ENCODE measurements around the gene EVA1C.
"Not testable (repeated sequence)": the region's sequence is repeated elsewhere in the genome, so short reads cannot be mapped to it uniquely, and the experiment has no call there.

EVA1C gene

GRCh38 chr21:32377991-32378390 is 34.5 kb upstream of the EVA1C start:
- Histone ChIP-seq H3K9me3 (ENCODE audit: insufficient read depth, low read depth, low read length) (no peaks in the 10 kb centered on the region), H3K9ac (ENCODE audit: low read depth, low read length) (no peak overlapping the region), H3K4me1 (ENCODE audit: insufficient read depth, low read length) (no peaks in the 10 kb centered on the region), H3K27me3 (ENCODE audit: insufficient read depth, low read length) (no peaks in the 10 kb centered on the region), H3K36me3 (ENCODE audit: insufficient read depth, low read length) (peaks cover 98% of the 10 kb centered on the region), H3K27ac (ENCODE audit: low read depth, low read length) (no peak overlapping the region), H3K4me3 (ENCODE audit: low read length) (no peak overlapping the region)
- WGBS: 85% methylated on average over 7 of the region's 7 CpGs

- Histone ChIP-seq H3K36me3 (ENCODE audit: insufficient read depth, low read length) (peaks cover 98% of the 10 kb centered on the region), H3K4me3 (ENCODE audit: low read length) (no peak overlapping the region), H3K9ac (ENCODE audit: low read depth, low read length) (no peak overlapping the region), H3K27me3 (ENCODE audit: insufficient read depth, low read length) (no peaks in the 10 kb centered on the region), H3K9me3 (ENCODE audit: insufficient read depth, low read depth, low read length) (no peaks in the 10 kb centered on the region), H3K4me1 (ENCODE audit: insufficient read depth, low read length) (no peaks in the 10 kb centered on the region), H3K27ac (ENCODE audit: low read depth, low read length) (no peak overlapping the region)
- whole genome bisulfite sequencing: 95% methylated on average over 5 of the region's 5 CpGs
Observed at GRCh38 chr21:32378956-32379355, 33.5 kb upstream of the EVA1C start.

GRCh38 chr21:32380940-32381339 is 31.6 kb upstream of the EVA1C start:
- Histone ChIP-seq H3K36me3 (ENCODE audit: insufficient read depth, low read length) (peaks cover 93% of the 10 kb centered on the region), H3K27me3 (ENCODE audit: insufficient read depth, low read length) (no peaks in the 10 kb centered on the region), H3K27ac (ENCODE audit: low read depth, low read length) (no peak overlapping the region), H3K9me3 (ENCODE audit: insufficient read depth, low read depth, low read length) (no peaks in the 10 kb centered on the region), H3K4me3 (ENCODE audit: low read length) (no peak overlapping the region), H3K9ac (ENCODE audit: low read depth, low read length) (no peak overlapping the region), H3K4me1 (ENCODE audit: insufficient read depth, low read length) (no peaks in the 10 kb centered on the region)
- WGBS: 84% methylated on average over 4 of the region's 4 CpGs

GRCh38 chr21:32381571-32381970 is 30.9 kb upstream of the EVA1C start:
- Histone ChIP-seq H3K4me1 (ENCODE audit: insufficient read depth, low read length) (no peaks in the 10 kb centered on the region), H3K4me3 (ENCODE audit: low read length) (no peak overlapping the region), H3K9ac (ENCODE audit: low read depth, low read length) (no peak overlapping the region), H3K36me3 (ENCODE audit: insufficient read depth, low read length) (peaks cover 87% of the 10 kb centered on the region), H3K9me3 (ENCODE audit: insufficient read depth, low read depth, low read length) (no peaks in the 10 kb centered on the region), H3K27me3 (ENCODE audit: insufficient read depth, low read length) (no peaks in the 10 kb centered on the region), H3K27ac (ENCODE audit: low read depth, low read length) (no peak overlapping the region)
- WGBS: 93% methylated on average over 5 of the region's 6 CpGs

GRCh38 chr21:32382108-32382644 is 30.3 kb upstream of the EVA1C start:
- no peak overlapping the region for H3K27ac ChIP-seq (ENCODE audit: low read depth, low read length)
- WGBS: 98% methylated on average over 10 of the region's 10 CpGs
- no peaks in the 10 kb centered on the region for H3K9me3 ChIP-seq (ENCODE audit: insufficient read depth, low read depth, low read length)
- H3K9ac ChIP-seq (ENCODE audit: low read depth, low read length): no peak overlapping the region
- no peak overlapping the region for H3K4me3 ChIP-seq (ENCODE audit: low read length)
- H3K27me3 ChIP-seq (ENCODE audit: insufficient read depth, low read length): no peaks in the 10 kb centered on the region
- H3K36me3 ChIP-seq (ENCODE audit: insufficient read depth, low read length): peaks cover 81% of the 10 kb centered on the region
- H3K4me1 ChIP-seq (ENCODE audit: insufficient read depth, low read length): no peaks in the 10 kb centered on the region

- Histone ChIP-seq H3K9me3 (ENCODE audit: insufficient read depth, low read depth, low read length) (no peaks in the 10 kb centered on the region), H3K27me3 (ENCODE audit: insufficient read depth, low read length) (no peaks in the 10 kb centered on the region), H3K9ac (ENCODE audit: low read depth, low read length) (no peak overlapping the region), H3K36me3 (ENCODE audit: insufficient read depth, low read length) (peaks cover 64% of the 10 kb centered on the region), H3K4me3 (ENCODE audit: low read length) (no peak overlapping the region), H3K4me1 (ENCODE audit: insufficient read depth, low read length) (no peaks in the 10 kb centered on the region; the same call in none of the 2 replicates), H3K27ac (ENCODE audit: low read depth, low read length) (no peak overlapping the region)
- WGBS: 94% methylated on average over 6 of the region's 6 CpGs
Observed at GRCh38 chr21:32383812-32384211, 28.7 kb upstream of the EVA1C start.

GRCh38 chr21:32386195-32386870 is 26.2 kb upstream of the EVA1C start:
- Histone ChIP-seq H3K36me3 (ENCODE audit: insufficient read depth, low read length) (peaks cover 44% of the 10 kb centered on the region), H3K9ac (ENCODE audit: low read depth, low read length) (no peak overlapping the region), H3K9me3 (ENCODE audit: insufficient read depth, low read depth, low read length) (no peaks in the 10 kb centered on the region), H3K4me1 (ENCODE audit: insufficient read depth, low read length) (no peaks in the 10 kb centered on the region; the same call in none of the 2 replicates), H3K4me3 (ENCODE audit: low read length) (no peak overlapping the region), H3K27ac (ENCODE audit: low read depth, low read length) (no peak overlapping the region), H3K27me3 (ENCODE audit: insufficient read depth, low read length) (no peaks in the 10 kb centered on the region)
- 91% methylated on average over 6 of the region's 6 CpGs for WGBS

GRCh38 chr21:32387151-32387550 is 25.4 kb upstream of the EVA1C start:
- Histone ChIP-seq H3K4me3 (ENCODE audit: low read length) (no peak overlapping the region), H3K9me3 (ENCODE audit: insufficient read depth, low read depth, low read length) (no peaks in the 10 kb centered on the region), H3K36me3 (ENCODE audit: insufficient read depth, low read length) (peaks cover 36% of the 10 kb centered on the region), H3K27ac (ENCODE audit: low read depth, low read length) (no peak overlapping the region), H3K9ac (ENCODE audit: low read depth, low read length) (no peak overlapping the region), H3K27me3 (ENCODE audit: insufficient read depth, low read length) (no peaks in the 10 kb centered on the region), H3K4me1 (ENCODE audit: insufficient read depth, low read length) (peaks cover 3% of the 10 kb centered on the region)
- WGBS: 93% methylated on average over 8 of the region's 8 CpGs

- peaks cover 25% of the 10 kb centered on the region for H3K36me3 ChIP-seq (ENCODE audit: insufficient read depth, low read length)
- H3K9ac ChIP-seq (ENCODE audit: low read depth, low read length): no peak overlapping the region
- H3K9me3 ChIP-seq (ENCODE audit: insufficient read depth, low read depth, low read length): no peaks in the 10 kb centered on the region
- H3K27ac ChIP-seq (ENCODE audit: low read depth, low read length): no peak overlapping the region
- 89% methylated on average over 9 of the region's 9 CpGs for WGBS
- H3K27me3 ChIP-seq (ENCODE audit: insufficient read depth, low read length): no peaks in the 10 kb centered on the region
- peaks cover 3% of the 10 kb centered on the region for H3K4me1 ChIP-seq (ENCODE audit: insufficient read depth, low read length)
- H3K4me3 ChIP-seq (ENCODE audit: low read length): no peak overlapping the region
Observed at GRCh38 chr21:32388306-32388705, 24.2 kb upstream of the EVA1C start.

GRCh38 chr21:32389337-32390015 is 23.0 kb upstream of the EVA1C start:
- no peak overlapping the region for H3K9ac ChIP-seq (ENCODE audit: low read depth, low read length)
- 86% methylated on average over 5 of the region's 5 CpGs for WGBS
- no peak overlapping the region for H3K27ac ChIP-seq (ENCODE audit: low read depth, low read length)

GRCh38 chr21:32390537-32391224 is 21.8 kb upstream of the EVA1C start:
- H3K9me3 ChIP-seq (ENCODE audit: insufficient read depth, low read depth, low read length); H3K4me3 ChIP-seq (ENCODE audit: low read length); H3K4me1 ChIP-seq (ENCODE audit: insufficient read depth, low read length); H3K27ac ChIP-seq (ENCODE audit: low read depth, low read length); H3K36me3 ChIP-seq (ENCODE audit: insufficient read depth, low read length); H3K27me3 ChIP-seq (ENCODE audit: insufficient read depth, low read length); H3K9ac ChIP-seq (ENCODE audit: low read depth, low read length): not testable (repeated sequence)
- 98% methylated on average over 5 of the region's 11 CpGs for WGBS

More at GRCh38 chr21:32389337-32390015, 23.0 kb upstream of the EVA1C start:
- peaks cover 3% of the 10 kb centered on the region for H3K4me1 ChIP-seq (ENCODE audit: insufficient read depth, low read length)
- no peaks in the 10 kb centered on the region for H3K9me3 ChIP-seq (ENCODE audit: insufficient read depth, low read depth, low read length)
- peaks cover 13% of the 10 kb centered on the region for H3K36me3 ChIP-seq (ENCODE audit: insufficient read depth, low read length)
- no peaks in the 10 kb centered on the region for H3K27me3 ChIP-seq (ENCODE audit: insufficient read depth, low read length)
- no peak overlapping the region for H3K4me3 ChIP-seq (ENCODE audit: low read length)

Measured in HUES64 (cell line).